Uterus (tissue), 2 donors: ENCODE data around the gene ACR.
"Not testable (repeated sequence)": the region's sequence is repeated elsewhere in the genome, so short reads cannot be mapped to it uniquely, and the experiment has no call there.

Source experiments
- CTCF ChIP-seq, 4 experiments: fragments of 200-600 bp in 2 of 4; fragments of 450-650 bp in 2 of 4; sonication (generic) in 2 of 4; IDR thresholded peaks; one replicate each; pipeline ENCODE4 v1.5.1; 2016 to 2019; ENCODE audit warnings: antibody characterized with exemption in 4 of 4, mild to moderate bottlenecking in 2 of 4, moderate library complexity in 1 of 4
- POLR2A ChIP-seq, 2 donors: fragments of 450-650 bp; IDR thresholded peaks; one replicate each; pipeline ENCODE4 v1.6.1; 2016; ENCODE audit warnings: antibody characterized with exemption in 2 of 2, mild to moderate bottlenecking in 1 of 2, moderate library complexity in 1 of 2

- TF ChIP-seq CTCF, POLR2A (IDR thresholded peaks at IDR 0.05): not testable (repeated sequence)
Observed at GRCh38 chr22:50777631-50778030, 39.6 kb downstream of the ACR start.
